ENCODE data around the gene U2AF2.

Gene U2AF2

GRCh38 chr19:55689411-55690108 lies 34.7 kb downstream of the U2AF2 start:
- no peak for DNase-seq (ENCODE audit: low read depth in 2 of 2)

- DNase-seq (ENCODE audit: low read depth in 2 of 2): no peak
Measured at GRCh38 chr19:55690109-55690768, 35.4 kb downstream of the U2AF2 start.

- no peak for DNase-seq (ENCODE audit: low read depth in 2 of 2)
Measured at GRCh38 chr19:55690769-55691545, 36.1 kb downstream of the U2AF2 start.

GRCh38 chr19:55691561-55692481 lies 37.0 kb downstream of the U2AF2 start:
- no peak for DNase-seq (ENCODE audit: low read depth in 2 of 2)

GRCh38 chr19:55692681-55693081 lies 37.8 kb downstream of the U2AF2 start:
- no peak for DNase-seq (ENCODE audit: low read depth in 2 of 2)

- no peak for DNase-seq (ENCODE audit: low read depth in 2 of 2)
Measured at GRCh38 chr19:55693336-55693974, 38.6 kb downstream of the U2AF2 start.

GRCh38 chr19:55694241-55694655 lies 39.4 kb downstream of the U2AF2 start:
- DNase-seq (ENCODE audit: low read depth in 2 of 2): no peak

- DNase-seq (ENCODE audit: low read depth in 2 of 2): no peak
Measured at GRCh38 chr19:55694656-55695491, 40.0 kb downstream of the U2AF2 start.

- no peak for DNase-seq (ENCODE audit: low read depth in 2 of 2)
Measured at GRCh38 chr19:55695511-55696290, 40.9 kb downstream of the U2AF2 start.

GRCh38 chr19:55696301-55697068 lies 41.6 kb downstream of the U2AF2 start:
- DNase-seq (ENCODE audit: low read depth in 2 of 2): no peak

GRCh38 chr19:55697069-55697440 lies 42.2 kb downstream of the U2AF2 start:
- DNase-seq (ENCODE audit: low read depth in 2 of 2): no peak

GRCh38 chr19:55697698-55698097 lies 42.9 kb downstream of the U2AF2 start:
- no peak for DNase-seq (ENCODE audit: low read depth in 2 of 2)

GRCh38 chr19:55698256-55698655 lies 43.4 kb downstream of the U2AF2 start:
- no peak for DNase-seq (ENCODE audit: low read depth in 2 of 2)

GRCh38 chr19:55699221-55699620 lies 44.4 kb downstream of the U2AF2 start:
- DNase-seq (ENCODE audit: low read depth in 2 of 2): no peak

GRCh38 chr19:55700813-55701212 lies 46.0 kb downstream of the U2AF2 start:
- DNase-seq (ENCODE audit: low read depth in 2 of 2): no peak

GRCh38 chr19:55702131-55702627 lies 47.3 kb downstream of the U2AF2 start:
- no peak for DNase-seq (ENCODE audit: low read depth in 2 of 2)

GRCh38 chr19:55703790-55704215 lies 49.0 kb downstream of the U2AF2 start:
- DNase-seq (ENCODE audit: low read depth in 2 of 2): peak; percentile 15 to 49

- no peak for DNase-seq (ENCODE audit: low read depth in 2 of 2)
Measured at GRCh38 chr19:55704494-55705245, 49.8 kb downstream of the U2AF2 start.
